A549 (cell line): ENCODE results near the gene STAC.

Experiments
- CEBPB ChIP-seq, 2 experiments: fragments of >200 bp in 1 of 2; sonication (Bioruptor Twin) in 1 of 2; formaldehyde crosslinking in 1 of 2; IDR thresholded peaks; 2 replicates each; pipeline ENCODE4 v1.6.1; 2012 to 2016
- EP300 ChIP-seq, 2 experiments: fragments of >200 bp; sonication (Bioruptor Twin); formaldehyde crosslinking; IDR thresholded peaks; 2 replicates in 1 of 2; 3 replicates in 1 of 2; pipeline ENCODE4 v1.6.1; 2016 to 2017
- MYC ChIP-seq: IDR thresholded peaks from 2 replicates; pipeline ENCODE4 v1.6.1; 2012; ENCODE audit warnings: mild to moderate bottlenecking, inconsistent platforms, low read length, improper control_type of control experiment, borderline replicate concordance
- NR3C1 ChIP-seq: fragments of >200 bp; sonication (Bioruptor Twin); formaldehyde crosslinking; IDR thresholded peaks from 3 replicates; pipeline ENCODE4 v1.6.1; 2017
- POLR2A ChIP-seq: IDR thresholded peaks from 2 replicates; pipeline ENCODE4 v1.6.1; 2012; ENCODE audit warnings: mild to moderate bottlenecking, low read length
- RNF2 ChIP-seq: fragments of 200-600 bp; sonication (generic); IDR thresholded peaks from 2 replicates; pipeline ENCODE4 v1.6.1; 2016; ENCODE audit warnings: low read depth, mild to moderate bottlenecking, antibody characterized with exemption, moderate library complexity, borderline replicate concordance
- SMC3 ChIP-seq: fragments of >200 bp; sonication (Bioruptor Twin); formaldehyde crosslinking; IDR thresholded peaks from 3 replicates; pipeline ENCODE4 v1.6.1; 2018; ENCODE audit warnings: inconsistent platforms
- TFCP2L1 ChIP-seq: fragments of 250-450 bp; sonication (Bioruptor Pico); IDR thresholded peaks from 2 replicates; pipeline ENCODE4 v1.5.0; 2021; ENCODE audit warnings: mild to moderate bottlenecking
- TF ChIP-seq, protein P1 (sequence below): fragments of >200 bp; sonication (Bioruptor Twin); formaldehyde crosslinking; IDR thresholded peaks from 3 replicates; pipeline ENCODE4 v1.5.1; 2016
- TF ChIP-seq, protein P2 (sequence below): fragments of 250-450 bp; sonication (Bioruptor Pico); IDR thresholded peaks from 2 replicates; pipeline ENCODE4 v1.5.0; 2020; ENCODE audit warnings: low read depth, mild to moderate bottlenecking, moderate library complexity
- TF ChIP-seq, protein P3 (sequence below): IDR thresholded peaks from 2 replicates; pipeline ENCODE4 v1.6.1; 2012

GRCh38 chr3:36505393-36505792 is 125.1 kb downstream of the STAC start:
- TF ChIP-seq, protein P1, sequence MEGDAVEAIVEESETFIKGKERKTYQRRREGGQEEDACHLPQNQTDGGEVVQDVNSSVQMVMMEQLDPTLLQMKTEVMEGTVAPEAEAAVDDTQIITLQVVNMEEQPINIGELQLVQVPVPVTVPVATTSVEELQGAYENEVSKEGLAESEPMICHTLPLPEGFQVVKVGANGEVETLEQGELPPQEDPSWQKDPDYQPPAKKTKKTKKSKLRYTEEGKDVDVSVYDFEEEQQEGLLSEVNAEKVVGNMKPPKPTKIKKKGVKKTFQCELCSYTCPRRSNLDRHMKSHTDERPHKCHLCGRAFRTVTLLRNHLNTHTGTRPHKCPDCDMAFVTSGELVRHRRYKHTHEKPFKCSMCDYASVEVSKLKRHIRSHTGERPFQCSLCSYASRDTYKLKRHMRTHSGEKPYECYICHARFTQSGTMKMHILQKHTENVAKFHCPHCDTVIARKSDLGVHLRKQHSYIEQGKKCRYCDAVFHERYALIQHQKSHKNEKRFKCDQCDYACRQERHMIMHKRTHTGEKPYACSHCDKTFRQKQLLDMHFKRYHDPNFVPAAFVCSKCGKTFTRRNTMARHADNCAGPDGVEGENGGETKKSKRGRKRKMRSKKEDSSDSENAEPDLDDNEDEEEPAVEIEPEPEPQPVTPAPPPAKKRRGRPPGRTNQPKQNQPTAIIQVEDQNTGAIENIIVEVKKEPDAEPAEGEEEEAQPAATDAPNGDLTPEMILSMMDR: no peak
- TF ChIP-seq NR3C1: no peak
- TF ChIP-seq POLR2A: no peak
- TF ChIP-seq CEBPB (IDR thresholded peaks at IDR 0.05): no peak
- no peak for TF ChIP-seq EP300 (IDR thresholded peaks at IDR 0.05)
- TF ChIP-seq MYC: no peak
- no peak for TF ChIP-seq SMC3
- TF ChIP-seq TFCP2L1 (CRISPR knock-in tag): no peak
- TF ChIP-seq, protein P2, sequence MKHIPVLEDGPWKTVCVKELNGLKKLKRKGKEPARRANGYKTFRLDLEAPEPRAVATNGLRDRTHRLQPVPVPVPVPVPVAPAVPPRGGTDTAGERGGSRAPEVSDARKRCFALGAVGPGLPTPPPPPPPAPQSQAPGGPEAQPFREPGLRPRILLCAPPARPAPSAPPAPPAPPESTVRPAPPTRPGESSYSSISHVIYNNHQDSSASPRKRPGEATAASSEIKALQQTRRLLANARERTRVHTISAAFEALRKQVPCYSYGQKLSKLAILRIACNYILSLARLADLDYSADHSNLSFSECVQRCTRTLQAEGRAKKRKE (CRISPR knock-in tag): no peak
- no peak for TF ChIP-seq RNF2
- TF ChIP-seq, protein P3, sequence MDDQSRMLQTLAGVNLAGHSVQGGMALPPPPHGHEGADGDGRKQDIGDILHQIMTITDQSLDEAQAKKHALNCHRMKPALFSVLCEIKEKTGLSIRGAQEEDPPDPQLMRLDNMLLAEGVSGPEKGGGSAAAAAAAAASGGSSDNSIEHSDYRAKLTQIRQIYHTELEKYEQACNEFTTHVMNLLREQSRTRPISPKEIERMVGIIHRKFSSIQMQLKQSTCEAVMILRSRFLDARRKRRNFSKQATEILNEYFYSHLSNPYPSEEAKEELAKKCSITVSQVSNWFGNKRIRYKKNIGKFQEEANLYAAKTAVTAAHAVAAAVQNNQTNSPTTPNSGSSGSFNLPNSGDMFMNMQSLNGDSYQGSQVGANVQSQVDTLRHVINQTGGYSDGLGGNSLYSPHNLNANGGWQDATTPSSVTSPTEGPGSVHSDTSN: no peak
